GM03348 (cell line): ENCODE data around the gene NEU4.
"Not testable (repeated sequence)": the region's sequence is repeated elsewhere in the genome, so short reads cannot be mapped to it uniquely, and the experiment has no call there.

Experiments used
- DNase-seq: peaks from one replicate; pipeline ENCODE4 v3.0.0; 2012; ENCODE audit warnings: low spot score

The NEU4 gene

GRCh38 chr2:241774419-241775222 lies 34.4 kb upstream of the NEU4 start:
- peak; percentile 90 for DNase-seq

- peak; percentile 21 for DNase-seq
These were observed 33.5 kb upstream of the NEU4 start for GRCh38 chr2:241775223-241776177.

- DNase-seq: peak; percentile 6
These were observed 32.4 kb upstream of the NEU4 start, which contains the start of gene GAL3ST2 for GRCh38 chr2:241776336-241777169. TSS of gene GAL3ST2 (plus strand) at chr2:241776822. CDS start at chr2:241776956, 134 bp downstream.

GRCh38 chr2:241777170-241777685 lies 31.8 kb upstream of the NEU4 start:
- peak; percentile 7 for DNase-seq

GRCh38 chr2:241777686-241778627 lies 31.0 kb upstream of the NEU4 start:
- DNase-seq: peak; percentile 15

GRCh38 chr2:241780939-241781569 lies 27.9 kb upstream of the NEU4 start:
- DNase-seq: no peak

GRCh38 chr2:241782053-241782452 lies 26.9 kb upstream of the NEU4 start:
- DNase-seq: not testable (repeated sequence)

GRCh38 chr2:241788135-241788534 lies 20.9 kb upstream of the NEU4 start:
- DNase-seq: no peak

- DNase-seq: no peak
These were observed 20.4 kb upstream of the NEU4 start for GRCh38 chr2:241788572-241788971.

- not testable (repeated sequence) for DNase-seq
These were observed 17.6 kb upstream of the NEU4 start for GRCh38 chr2:241791385-241791784.

GRCh38 chr2:241793385-241793784 lies 15.6 kb upstream of the NEU4 start:
- DNase-seq: no peak

GRCh38 chr2:241794250-241794823 lies 14.7 kb upstream of the NEU4 start:
- no peak for DNase-seq

GRCh38 chr2:241795021-241795999 lies 13.7 kb upstream of the NEU4 start:
- no peak for DNase-seq

- no peak for DNase-seq
These were observed 12.8 kb upstream of the NEU4 start for GRCh38 chr2:241796209-241796608.

GRCh38 chr2:241796610-241797138 lies 12.3 kb upstream of the NEU4 start:
- DNase-seq: peak; percentile 5

GRCh38 chr2:241797441-241798080 lies 11.4 kb upstream of the NEU4 start:
- DNase-seq: peak; percentile 7

GRCh38 chr2:241798081-241798630 lies 10.8 kb upstream of the NEU4 start:
- DNase-seq: peak; percentile 8
